Superior temporal gyrus (tissue), 1 donor: ENCODE data around the gene CAPN12.

Experiments
- DNase-seq: peaks from one replicate; pipeline ENCODE4 v3.0.0-alpha.2; 2016; ENCODE audit errors: extremely low spot score

Gene CAPN12

DNA sequence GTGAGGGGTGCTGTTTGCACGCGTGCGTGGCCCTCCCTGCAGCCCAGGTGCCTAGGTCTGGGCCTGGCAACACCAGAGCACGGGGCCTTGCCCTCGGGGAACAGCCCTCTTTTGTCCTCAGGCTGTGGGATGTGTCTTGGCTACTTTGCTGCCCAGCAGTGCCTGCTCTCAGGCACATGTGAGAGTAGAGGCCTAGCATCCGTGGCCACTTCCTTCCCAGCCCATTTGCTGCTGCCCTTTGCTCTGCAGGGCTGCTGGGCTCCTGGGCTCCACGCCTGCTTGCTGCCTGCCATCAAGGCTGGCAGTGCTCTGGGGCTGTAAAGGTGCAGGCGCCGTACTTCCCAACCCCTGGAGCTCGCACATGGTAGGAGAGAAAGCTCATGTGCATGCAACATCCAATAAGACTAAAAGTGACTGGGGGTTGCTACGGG lies 46.6 kb downstream of the CAPN12 start:
- no peak for DNase-seq

DNA sequence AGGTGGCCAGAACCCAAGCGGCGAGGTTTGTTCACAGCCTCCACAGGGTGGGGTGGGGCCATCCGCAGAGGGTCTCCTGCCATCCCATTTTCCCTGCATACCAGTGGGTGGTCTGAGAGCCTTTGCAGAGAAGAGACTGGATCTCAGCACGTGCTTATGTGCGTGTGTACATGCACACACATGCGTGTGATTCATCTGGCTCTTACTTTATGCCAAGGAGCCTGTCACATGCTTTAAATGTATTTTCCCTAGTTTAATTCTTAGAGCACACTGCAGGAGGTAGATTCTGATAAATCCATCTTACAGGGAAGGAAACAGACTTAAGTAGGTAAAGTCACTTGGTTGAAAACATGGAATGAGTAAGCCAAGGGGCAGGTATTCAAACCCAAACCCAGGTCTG lies 47.1 kb downstream of the CAPN12 start:
- no peak for DNase-seq

DNA sequence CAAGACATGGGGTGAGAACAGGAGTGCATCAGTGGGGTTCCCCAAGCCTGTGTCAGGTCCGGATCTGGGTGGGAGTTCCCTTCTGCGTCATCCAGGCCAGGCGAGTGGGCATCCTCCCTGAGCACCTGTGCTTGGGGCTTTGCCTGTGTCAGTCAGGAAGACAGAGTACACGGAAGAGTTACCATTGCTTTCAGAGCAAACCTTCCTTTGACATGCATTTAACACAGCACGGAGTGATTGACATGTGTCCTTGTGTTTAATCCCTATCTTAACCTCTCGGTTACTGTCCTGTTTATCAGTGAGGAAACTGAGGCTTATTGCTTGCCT lies 47.6 kb downstream of the CAPN12 start:
- DNase-seq, result no peak

DNA sequence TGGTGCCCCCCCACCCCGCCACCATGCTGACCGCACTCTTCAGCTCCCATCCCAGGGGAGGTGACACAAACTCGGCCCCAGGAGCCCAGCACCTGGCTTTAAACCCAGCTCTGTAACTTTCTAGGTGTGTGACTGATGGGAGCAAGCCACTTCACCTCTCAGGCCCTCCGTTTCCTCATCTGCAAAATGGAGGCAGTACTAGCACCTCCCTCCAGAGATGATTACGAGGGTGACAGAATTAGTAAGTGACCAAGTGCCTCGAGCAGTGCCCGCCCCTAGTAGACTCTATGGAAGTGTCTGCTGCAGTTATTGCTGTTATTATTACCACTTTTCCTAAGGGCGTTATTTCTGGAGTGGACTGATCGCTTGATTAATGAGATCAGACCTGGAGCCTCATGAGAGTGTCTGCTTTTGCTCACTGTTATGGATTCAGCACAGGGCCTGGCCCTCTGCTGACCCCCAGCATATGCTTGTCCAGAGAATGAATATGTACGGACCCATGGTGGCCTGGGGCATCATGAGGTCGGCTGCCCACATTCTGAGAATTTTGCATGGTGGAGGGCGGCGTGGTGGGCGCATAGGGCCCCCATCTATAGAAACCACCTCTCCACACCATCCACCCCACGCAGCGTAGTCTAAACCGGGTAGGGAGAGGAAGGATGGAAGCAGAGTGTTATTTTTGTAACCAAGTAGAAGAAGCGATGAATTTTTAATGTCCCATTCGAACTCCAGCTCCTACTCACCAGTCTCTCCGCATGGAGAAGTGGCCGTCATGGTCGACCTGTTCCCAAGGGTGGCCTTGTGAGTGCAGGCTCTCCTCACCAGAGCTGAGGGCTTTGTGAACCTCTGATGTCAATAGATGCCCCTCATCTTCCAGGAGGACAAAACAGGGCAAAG lies 48.2 kb downstream of the CAPN12 start:
- DNase-seq, result no peak

DNA sequence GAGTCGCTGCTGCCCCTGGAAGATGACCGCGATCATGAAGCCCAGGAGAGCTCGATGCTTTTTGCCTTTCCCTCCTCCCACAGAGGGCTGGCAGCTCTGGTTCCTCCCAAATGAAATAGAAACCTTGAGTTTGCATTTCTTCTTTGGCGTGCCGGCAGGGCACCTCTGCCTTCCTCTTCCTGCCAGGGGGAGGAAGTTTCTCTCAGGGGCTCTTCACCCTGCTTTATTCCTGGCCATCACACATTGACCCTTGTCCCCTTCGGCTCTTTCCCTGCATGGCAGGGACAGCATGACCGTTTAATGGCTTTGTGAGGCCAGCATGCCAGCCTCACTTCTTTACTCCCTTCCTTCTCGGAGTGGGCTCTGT lies 49.0 kb downstream of the CAPN12 start:
- DNase-seq, result no peak

DNA sequence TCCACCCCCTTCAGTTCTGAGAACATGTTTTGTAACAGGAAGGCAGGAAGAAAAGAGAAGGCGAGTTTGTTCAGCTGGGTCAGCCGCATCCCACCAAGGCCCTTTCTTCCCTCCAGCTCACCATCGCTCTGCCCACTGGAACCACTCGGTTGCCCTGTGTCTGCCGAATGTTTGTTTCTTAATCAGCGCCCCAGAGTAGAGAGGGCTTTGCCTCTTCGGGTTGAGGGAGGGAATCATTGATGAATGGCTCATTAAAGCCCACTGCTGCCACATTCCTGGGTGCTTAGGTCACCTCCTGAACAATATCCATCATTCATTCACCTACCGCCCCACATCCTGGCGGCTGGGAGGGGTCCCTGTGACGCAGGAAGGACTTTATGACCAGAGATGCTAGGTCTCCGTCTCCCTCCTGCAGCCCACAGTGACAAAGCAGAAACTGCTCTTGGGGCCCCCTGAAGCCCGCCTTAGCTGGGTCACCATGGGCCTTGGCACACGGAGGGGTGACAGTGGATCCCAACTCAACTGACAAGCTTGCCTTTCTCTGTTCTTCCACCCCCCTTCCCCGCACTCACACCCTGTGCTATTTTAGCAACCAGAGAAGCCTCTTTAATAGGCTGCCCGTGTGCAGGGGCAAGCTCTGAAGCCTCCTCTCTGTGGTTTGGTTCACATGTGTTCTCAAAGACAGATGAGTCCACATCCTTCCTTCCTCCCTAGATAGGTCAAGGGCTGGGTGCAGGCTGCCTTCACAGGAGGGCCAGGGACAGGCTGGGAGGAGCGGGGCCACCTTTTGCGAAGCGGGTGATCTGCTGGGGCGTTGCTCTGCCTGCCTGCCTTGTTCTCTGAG lies 50.7 kb downstream of the CAPN12 start:
- DNase-seq, result no peak

DNA sequence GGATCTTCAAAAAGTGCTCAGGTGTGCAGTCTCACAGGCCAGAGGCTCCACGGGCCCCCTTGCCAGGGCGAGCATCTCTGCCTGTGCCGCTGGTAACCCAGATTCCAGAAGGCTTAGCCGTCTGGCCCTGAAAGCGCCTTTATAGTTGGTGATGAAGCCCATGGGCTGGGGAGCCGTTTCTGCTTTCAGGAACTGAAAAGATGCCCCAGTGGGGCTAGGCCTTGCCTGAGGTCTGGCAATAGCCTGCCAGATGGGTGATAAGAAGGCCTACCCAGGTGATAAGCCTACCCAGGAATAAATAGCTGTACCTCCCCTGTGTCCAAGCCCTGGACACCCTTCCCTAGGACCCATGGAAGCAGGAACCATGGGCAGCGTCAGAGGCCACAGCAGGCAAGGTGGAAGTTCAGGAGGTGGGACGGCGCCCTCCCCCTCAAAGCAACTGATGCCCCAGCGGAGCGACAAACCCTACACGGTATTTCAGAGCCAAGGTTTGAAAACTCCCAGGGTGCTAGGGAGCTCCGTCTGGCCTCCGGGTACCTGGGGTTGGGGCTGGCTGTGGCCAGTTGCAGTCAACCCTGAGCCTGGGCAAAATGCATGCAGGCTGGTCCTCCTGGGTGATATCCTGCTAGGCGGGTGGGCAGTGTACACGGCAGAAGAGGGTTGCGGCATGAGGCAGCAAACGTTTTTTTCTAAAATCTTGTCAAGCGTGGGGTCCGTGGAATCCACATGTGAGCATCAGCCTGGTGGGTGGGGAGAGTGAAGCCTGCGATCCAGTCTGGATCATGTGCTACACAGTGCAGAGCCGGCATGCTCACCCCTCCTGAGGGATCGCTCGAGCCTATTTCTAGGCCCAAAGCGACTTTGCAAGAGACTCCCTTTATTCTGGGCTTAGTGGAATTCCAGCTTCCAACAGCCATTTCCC lies 51.6 kb downstream of the CAPN12 start:
- peak; percentile 61 for DNase-seq

DNA sequence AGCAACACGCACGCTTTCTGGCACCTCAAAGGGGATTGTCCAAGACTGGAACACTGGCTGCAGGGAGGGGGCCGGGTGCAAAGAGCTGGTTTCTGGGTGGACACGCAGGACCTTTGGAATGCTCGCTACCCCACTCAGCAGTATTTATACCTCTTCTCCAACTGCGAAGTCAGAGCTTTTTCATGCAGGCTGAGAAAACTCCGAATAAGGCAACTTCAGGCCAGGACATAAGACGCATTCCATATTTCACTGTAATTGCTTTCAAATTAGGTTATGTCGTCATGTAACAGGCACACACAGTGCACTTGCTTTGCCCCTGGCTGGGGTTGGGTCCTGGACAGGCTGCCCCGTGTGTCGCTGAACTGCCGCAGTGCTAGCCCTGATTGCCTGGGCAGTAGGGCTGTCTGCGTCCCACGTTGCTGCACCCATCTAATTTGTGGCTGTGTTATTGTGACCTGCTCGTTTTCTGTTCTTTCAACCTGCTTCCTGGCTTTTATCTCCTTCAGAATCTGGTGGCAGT lies 52.3 kb downstream of the CAPN12 start:
- DNase-seq, result no peak

DNA sequence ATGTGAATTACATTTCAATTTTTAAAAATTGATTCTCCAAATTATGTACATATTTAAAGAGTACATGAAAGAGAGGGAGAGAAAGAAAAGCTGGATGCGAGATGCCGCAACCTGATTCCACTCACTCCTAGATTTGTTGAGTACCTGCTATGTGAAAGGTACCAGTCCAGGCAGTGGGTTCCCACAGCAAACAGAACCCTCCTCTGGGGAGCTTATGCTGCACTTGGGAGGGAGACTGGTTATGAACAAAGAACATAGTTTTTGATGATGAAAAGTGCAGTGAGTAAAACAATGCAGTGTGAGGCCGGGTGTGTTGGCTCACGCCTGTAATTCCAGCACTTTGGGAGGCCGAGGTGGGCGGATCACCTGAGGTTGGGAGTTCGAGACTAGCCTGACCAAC lies 53.4 kb downstream of the CAPN12 start:
- no peak for DNase-seq

DNA sequence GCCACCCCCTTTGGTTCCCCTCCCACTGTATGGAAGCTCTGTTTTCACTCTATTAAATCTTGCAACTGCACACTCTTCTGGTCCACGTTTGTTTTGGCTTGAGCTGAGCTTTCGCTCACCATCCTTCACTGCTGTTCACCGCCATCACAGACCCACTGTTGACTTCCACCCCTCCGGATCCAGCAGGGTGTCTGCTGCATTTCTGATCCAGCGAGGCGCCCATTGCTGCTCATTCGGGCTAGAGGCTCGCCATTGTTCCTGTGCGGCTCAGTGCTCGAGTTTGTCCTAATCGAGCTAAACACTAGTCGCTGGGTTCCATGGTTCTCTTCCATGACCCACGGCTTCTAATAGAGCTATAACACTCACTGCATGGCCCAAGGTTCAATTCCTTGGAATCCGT lies 54.1 kb downstream of the CAPN12 start:
- no peak for DNase-seq

DNA sequence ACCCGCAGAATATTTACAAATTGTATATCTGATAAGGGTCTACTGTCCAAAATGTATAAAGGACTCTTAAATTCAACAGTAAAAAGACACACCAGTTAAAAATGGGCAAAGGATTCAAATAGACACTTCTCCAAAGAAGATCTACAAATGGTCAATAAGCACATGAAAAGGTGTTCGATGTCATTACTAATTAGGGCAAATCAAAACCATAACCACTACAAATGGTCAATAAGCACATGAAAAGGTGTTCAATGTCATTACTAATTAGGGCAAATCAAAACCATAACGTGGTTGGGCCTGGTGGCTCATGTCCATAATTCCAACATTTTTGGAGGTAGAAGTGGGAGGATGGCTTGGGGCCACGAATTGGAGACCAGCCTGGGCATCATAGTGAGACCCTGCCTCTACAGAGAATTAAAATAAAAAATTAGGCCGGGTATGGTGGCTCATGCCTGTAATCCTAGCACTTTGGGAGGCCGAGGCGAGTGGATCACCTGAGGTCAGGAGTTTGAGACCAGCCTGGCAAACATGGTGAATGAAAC lies 56.4 kb downstream of the CAPN12 start:
- no peak for DNase-seq

DNA sequence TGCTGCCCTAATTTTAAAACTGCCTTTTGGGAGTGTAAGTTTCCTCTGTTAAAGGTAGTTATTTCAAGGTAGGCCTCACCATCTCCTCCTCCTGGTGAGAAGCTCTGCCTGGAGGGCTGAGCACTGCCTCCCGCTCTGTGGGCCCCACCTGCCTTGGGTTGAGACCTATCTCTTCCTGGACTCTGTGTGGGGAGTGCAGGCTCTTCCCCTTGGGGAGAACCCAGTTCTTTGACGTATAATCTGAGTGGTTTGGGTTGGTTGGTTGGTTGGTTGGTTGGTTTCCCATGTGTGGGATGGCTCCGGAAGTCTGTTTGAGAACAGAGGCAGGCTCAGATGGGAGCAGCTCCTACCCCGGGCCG lies 57.8 kb downstream of the CAPN12 start:
- no peak for DNase-seq

DNA sequence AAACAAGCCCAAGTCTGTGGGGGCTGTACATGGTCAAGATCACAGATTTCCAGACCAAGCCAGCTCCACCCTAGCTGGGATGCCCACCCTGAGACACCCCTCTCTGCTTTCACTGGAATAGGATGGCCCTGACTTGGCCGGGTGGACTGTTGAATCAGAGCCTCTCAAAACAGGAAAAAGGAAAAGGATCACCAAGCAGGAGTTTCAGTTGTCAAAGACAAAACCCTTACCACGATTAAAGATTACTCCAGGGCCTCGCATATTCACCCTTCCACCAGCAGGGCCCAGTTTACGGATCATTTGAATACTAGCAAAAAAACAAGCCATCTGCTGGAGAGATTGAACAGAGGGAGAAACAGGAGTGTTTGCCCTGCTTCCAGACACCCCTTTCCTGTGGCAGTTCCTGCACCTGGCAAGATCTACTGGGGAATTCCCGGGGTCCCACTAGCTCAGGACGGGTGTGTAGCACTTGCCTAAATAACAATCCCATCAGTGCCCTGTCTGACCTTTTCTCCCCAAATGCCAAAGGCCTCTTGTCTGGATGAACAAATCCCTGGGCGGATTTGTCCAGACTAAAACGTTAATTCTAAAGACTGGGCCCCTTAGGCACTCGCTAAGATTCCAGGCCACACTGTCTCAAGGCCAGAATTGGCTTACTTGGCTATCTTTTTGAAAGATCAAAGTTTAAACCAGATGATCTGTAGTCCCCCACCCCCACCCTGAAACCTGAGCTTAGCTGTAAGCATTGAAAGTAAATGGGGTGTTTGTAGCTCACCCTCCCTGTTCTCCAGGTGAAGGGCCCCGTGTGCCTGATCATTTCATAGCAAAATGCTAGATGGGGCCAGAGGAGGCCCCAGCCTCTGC lies 58.4 kb downstream of the CAPN12 start:
- no peak for DNase-seq

DNA sequence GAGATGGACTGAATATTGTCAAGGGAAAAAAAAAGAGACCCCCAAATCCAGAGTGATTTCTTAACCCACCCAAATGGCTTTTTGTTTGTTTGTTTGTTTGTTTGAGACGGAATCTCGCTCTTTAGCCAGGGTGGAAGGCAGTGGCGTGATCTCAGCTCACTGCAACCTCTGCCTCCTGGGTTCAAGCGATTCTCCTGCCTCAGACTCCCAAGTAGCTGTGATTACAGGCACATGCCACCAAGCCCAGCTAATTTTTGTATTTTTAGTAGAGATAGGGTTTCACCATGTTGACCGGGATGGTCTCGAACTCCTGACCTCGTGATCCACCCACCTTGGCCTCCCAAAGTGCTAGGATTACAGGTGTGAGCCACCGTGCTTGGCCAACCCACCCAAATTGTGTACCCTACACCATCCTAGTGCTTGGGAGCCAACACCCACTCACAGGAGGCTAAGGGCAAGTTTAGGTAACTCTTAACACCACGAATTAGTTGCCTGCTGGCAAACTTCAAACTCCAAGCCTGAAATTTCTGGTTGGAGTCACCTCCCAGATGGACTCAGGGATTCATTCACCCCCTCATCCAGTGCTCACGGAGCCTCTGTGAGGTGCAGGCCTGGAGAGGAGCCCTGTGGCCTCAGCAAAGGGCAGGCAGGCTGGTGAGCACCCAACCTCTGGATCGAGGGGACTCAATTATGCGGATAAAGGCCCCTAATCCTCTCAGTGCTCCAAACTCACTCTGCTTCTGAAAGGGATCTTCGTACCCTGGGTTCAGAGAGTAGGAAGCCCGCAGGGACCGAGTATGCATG lies 59.2 kb downstream of the CAPN12 start:
- DNase-seq, result no peak

DNA sequence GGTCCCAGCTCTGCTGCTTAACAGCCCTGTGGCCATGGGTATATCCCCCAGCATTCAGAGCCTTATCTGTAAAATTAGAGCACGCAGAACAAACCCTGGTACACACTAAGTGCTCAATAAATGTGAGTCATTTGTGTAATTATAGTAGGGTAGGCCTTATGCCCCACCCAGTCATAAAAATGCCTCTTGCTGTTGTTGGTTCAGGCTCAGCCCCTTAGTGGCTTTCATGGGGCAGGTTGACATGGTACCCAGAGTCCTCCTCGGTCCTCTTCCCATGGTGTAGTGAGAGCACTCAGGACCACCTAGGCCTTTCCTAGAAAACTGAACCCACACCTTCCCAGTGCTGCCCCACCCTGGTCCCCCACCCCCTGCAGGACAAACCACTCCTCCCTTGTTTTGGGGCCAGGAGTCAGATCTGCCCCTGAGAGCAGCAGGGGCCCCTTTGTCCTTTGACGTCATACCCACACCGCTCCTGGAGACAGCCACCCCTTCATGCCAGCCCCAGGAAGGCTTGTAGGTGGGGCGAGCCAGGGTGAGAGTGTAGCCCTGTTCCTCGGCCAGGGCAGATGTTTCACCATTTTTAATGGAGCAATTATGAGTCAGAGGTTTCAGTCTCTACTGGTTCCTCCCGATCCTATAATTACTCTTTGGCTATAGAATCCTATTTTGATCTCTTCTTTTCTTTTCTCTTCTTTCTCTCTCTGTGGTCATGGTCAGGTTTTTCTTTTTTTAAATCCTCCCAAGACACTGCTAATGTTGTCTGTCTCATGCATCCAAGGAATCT lies 60.0 kb downstream of the CAPN12 start:
- no peak for DNase-seq

DNA sequence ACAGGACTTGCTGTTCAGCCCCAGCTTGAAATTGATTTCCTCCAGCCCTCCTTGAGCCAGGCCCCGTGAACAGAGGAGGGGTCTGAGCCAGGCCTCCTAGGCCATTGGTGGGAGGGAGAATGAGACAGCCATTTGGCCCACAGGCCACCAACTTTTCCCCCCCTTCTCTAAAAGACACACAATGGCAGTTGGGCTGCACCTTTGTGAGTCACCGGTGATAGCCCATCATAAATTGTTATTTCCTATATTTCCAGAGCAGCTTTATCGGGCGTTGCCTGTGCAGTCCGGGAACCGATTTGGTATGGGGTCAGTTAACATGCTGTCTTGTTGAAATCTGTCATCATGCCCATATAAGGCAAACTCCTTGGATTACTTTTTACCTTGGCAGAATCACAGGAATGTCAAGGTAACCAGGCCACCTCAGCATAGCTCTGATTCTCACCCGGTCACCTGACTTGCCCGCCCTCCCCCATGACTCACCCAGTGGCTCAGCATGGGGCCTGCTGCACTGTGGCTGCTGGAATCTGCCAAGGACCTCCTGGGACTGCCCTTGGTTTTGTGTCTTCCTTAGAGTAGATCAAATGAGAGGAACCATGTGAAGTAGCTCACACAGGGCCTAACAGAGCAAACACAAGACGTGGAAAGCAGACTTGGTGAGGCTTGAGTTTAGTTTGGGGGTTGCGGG lies 60.7 kb downstream of the CAPN12 start:
- DNase-seq, result no peak

DNA sequence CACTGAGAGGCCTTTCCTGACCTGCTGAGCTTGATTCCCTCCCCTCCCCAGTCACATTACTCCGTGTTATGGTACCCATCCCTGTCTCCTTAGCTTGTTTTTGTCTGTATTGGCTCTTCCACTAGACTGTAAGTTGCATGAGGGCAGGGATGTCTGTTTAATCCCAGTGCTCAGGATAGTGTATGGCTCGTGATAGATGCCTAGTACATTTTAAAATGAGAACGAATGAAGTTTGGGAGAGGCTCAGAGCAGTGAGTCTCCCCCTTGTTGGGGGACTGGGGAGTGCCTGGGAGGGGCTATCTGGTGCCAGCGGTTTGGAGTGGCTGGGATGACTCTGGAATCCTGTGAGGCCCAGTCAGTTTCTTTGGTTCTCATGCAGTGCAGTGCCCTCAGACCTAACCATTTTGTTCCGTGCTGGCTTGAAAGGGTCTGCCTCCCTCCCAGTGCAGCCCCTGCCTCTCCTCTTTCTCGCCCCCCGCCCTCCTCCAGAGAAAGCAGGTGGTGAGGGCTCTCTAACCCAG lies 61.3 kb downstream of the CAPN12 start:
- DNase-seq, result no peak

DNA sequence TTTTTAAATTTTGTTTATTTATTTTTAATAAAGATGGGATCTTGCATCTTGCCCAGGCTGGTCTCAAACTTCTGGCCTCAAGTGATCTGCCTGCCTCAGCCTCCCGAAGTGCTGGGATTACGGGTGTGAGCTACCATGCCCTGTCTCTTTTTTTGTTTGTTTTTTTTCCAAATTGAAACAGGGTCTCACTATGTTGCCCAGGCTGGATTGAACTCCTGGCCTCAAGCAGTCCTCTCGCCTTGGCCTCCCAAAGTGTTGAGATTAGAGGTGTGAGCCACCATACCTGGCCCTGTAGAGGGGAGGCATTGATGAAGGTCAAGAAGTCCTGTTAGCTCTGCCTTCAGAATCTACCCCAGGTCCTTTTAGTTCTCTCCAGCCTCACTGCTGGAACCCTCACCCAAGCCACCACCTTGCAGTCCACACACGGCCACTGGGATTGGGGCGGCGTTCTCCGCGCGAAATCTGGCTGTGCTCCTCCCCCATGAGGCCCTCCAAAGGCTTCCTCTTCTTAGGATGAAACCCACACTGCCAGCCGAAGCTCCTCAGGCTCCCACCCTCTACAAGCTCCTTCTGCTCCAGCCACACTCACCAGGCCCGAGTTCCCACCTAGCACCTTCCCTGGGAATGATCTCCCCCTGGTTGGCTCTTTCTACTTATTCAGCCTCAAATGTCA lies 61.9 kb downstream of the CAPN12 start:
- no peak for DNase-seq
